Neural cell (in vitro differentiated cells): ENCODE measurements around the gene RNASE9.

Experiments used
- CTCF ChIP-seq: fragments of 450-650 bp; IDR thresholded peaks from 2 replicates; pipeline ENCODE4 v1.5.1; 2014; ENCODE audit warnings: antibody characterized with exemption, mild to moderate bottlenecking, moderate library complexity; ENCODE audit not compliant: poor library complexity, severe bottlenecking
- EP300 ChIP-seq: fragments of 450-650 bp; conservative IDR thresholded peaks from 2 replicates; pipeline ENCODE4 v1.6.1; 2014; ENCODE audit warnings: antibody characterized with exemption, mild to moderate bottlenecking, moderate library complexity; ENCODE audit not compliant: poor library complexity, severe bottlenecking
- EZH2 ChIP-seq: fragments of 200-600, 300-800 bp; shearing (Covaris generic), sonication (generic); IDR thresholded peaks from 2 replicates; pipeline ENCODE4 v1.6.1; 2014; ENCODE audit warnings: antibody characterized with exemption, low read length, borderline replicate concordance, mild to moderate bottlenecking; ENCODE audit not compliant: insufficient read depth, poor library complexity, severe bottlenecking
- MXI1 ChIP-seq: fragments of 450-650 bp; conservative IDR thresholded peaks from 2 replicates; pipeline ENCODE4 v1.6.1; 2014; ENCODE audit warnings: antibody characterized with exemption, mild to moderate bottlenecking; ENCODE audit not compliant: poor library complexity, severe bottlenecking
- POLR2AphosphoS5 ChIP-seq: IDR thresholded peaks from 2 replicates; pipeline ENCODE4 v1.6.1; 2012
- RAD21 ChIP-seq: fragments of 450-650 bp; conservative IDR thresholded peaks from 2 replicates; pipeline ENCODE4 v1.6.1; 2014; ENCODE audit warnings: antibody characterized with exemption, mild to moderate bottlenecking, moderate library complexity
- REST ChIP-seq: IDR thresholded peaks from 2 replicates; pipeline ENCODE4 v1.6.1; 2012; ENCODE audit warnings: borderline replicate concordance
- SMC3 ChIP-seq: fragments of 450-650 bp; conservative IDR thresholded peaks from 2 replicates; pipeline ENCODE4 v1.6.1; 2014; ENCODE audit warnings: antibody characterized with exemption, mild to moderate bottlenecking, moderate library complexity; ENCODE audit not compliant: poor library complexity

- TF ChIP-seq SMC3 (no peak), EP300 (no peak), CTCF (no peak), REST (no peak), POLR2AphosphoS5 (no peak), MXI1 (no peak), RAD21 (no peak), EZH2 (no peak)
These were observed 52.5 kb downstream of the RNASE9 start for GRCh38 chr14:20508367-20508766.
